Measurements from ENCODE around the gene GADD45G. TPM values are rescaled to one million over a fixed set of nuclear protein-coding genes. Genes with fewer than 3 reads are reported as not detected.

The GADD45G gene
- total and polyA plus RNA-seq, 10 of the 15 experiments (the other 5 are each of a cell fraction or from before 2014, with no cell fraction given) = 0.07 to 1.00 (median 0.29) TPM; not detected in 4

DNA sequence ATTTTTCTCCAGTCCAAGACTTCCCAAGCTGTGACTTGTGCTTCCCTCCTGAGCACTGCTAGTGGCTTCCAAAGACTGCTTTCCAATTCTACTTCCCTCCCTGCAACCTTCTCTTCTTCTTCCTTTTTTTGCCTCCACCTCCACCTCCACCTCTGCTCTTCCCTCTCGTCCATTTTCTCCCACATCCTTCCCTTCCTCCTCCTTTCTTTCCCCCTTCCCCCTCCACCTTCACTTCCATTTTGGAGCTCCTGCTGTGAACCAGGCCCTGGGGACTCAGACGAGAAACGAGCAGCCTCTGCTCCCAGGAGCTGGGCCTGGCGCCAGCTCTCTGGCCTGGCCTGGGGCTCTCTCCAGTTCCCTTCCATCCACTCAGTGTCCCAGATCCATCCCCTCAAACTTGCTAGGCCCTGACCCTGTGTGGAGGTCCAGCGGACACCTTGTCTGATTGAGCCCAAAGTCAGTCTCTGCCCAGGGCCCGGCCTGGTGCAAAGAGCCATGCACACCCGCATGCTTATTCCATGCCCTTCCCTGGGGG, 5.6 kb downstream of the GADD45G start:
- no peak for FAIRE-seq
- no peak overlapping the region for H2AFZ ChIP-seq (ENCODE audit: control insufficient read depth, low read depth, low read length)
- no peaks in the 10 kb centered on the region for H4K20me1 ChIP-seq (ENCODE audit: control insufficient read depth, insufficient read depth)
- WGBS (ENCODE audit: insufficient coverage, insufficient replicate concordance, low lambda C conversion rate, missing lambda C conversion rate) = 49% methylated on average over 7 of the region's 7 CpGs
- no peaks in the 10 kb centered on the region for H3K79me2 ChIP-seq (ENCODE audit: control insufficient read depth, insufficient read depth, low read length)
- intact Hi-C loops (cut with micrococcal nuclease; ENCODE audit: unreplicated experiment) = no loop called here
- H3K27me3 ChIP-seq (replicated peaks in 1 of 2; ENCODE audit: control insufficient read depth in 2 of 2, insufficient read depth in 2 of 2, low read length in 1 of 2) = peaks cover 0 to 6% of the 10 kb centered on the region in 2 experiments; a peak in 3 of 4 replicates
- no peak for TF ChIP-seq MTA3 (IDR thresholded peaks at IDR 0.05; ENCODE audit: borderline replicate concordance, low read length)
- TF ChIP-seq, protein P1, sequence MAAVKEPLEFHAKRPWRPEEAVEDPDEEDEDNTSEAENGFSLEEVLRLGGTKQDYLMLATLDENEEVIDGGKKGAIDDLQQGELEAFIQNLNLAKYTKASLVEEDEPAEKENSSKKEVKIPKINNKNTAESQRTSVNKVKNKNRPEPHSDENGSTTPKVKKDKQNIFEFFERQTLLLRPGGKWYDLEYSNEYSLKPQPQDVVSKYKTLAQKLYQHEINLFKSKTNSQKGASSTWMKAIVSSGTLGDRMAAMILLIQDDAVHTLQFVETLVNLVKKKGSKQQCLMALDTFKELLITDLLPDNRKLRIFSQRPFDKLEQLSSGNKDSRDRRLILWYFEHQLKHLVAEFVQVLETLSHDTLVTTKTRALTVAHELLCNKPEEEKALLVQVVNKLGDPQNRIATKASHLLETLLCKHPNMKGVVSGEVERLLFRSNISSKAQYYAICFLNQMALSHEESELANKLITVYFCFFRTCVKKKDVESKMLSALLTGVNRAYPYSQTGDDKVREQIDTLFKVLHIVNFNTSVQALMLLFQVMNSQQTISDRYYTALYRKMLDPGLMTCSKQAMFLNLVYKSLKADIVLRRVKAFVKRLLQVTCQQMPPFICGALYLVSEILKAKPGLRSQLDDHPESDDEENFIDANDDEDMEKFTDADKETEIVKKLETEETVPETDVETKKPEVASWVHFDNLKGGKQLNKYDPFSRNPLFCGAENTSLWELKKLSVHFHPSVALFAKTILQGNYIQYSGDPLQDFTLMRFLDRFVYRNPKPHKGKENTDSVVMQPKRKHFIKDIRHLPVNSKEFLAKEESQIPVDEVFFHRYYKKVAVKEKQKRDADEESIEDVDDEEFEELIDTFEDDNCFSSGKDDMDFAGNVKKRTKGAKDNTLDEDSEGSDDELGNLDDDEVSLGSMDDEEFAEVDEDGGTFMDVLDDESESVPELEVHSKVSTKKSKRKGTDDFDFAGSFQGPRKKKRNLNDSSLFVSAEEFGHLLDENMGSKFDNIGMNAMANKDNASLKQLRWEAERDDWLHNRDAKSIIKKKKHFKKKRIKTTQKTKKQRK (IDR thresholded peaks at IDR 0.05; ENCODE audit: low read depth, low read length) = no peak
- no peak for TF ChIP-seq MYC (IDR thresholded peaks at IDR 0.05; ENCODE audit: insufficient read depth, insufficient read length, insufficient replicate concordance, low read length, severe bottlenecking)
- no peak for TF ChIP-seq RCOR1 (conservative IDR thresholded peaks at IDR 0.05; ENCODE audit: low read depth, low read length)
- TF ChIP-seq SMC3 (IDR thresholded peaks at IDR 0.05; ENCODE audit: borderline replicate concordance, low read length) = no peak
- TF ChIP-seq NRF1 (conservative IDR thresholded peaks at IDR 0.05; ENCODE audit: low read depth, low read length) = no peak
- no peaks in the 10 kb centered on the region for H3K9me3 ChIP-seq (replicated peaks; ENCODE audit: control insufficient read depth, insufficient read depth, low read length)
- ChIA-PET RAD21 (ENCODE audit: unreplicated experiment) (no interaction called here), CTCF (interaction anchor here (0.6 to 1.8 kb wide), 4 partner anchors 8 to 17 kb away, joined by 3 to 6 read pairs (median 4); no protein-coding TSS in a partner anchor), POLR2A (interaction anchor here (0.7 kb wide), 1 partner anchor 100 kb away, joined by 5 read pairs; no protein-coding TSS in a partner anchor), SMC1A (ENCODE audit: uncharacterized antibody, unreplicated experiment) (interaction anchor here (0.7 kb wide), 1 partner anchor 492 kb away, joined by 3 read pairs; no protein-coding TSS in a partner anchor)
- no peaks in the 10 kb centered on the region for H3K36me3 ChIP-seq (ENCODE audit: control insufficient read depth in 2 of 2, insufficient read depth in 2 of 2, low read length in 1 of 2)
- no peak for ATAC-seq
- H3K4me1 ChIP-seq (ENCODE audit: control insufficient read depth, insufficient read depth, low read length) = peaks cover 4% of the 10 kb centered on the region; the same call in 1 of the 2 replicates
- no peak overlapping the region for H3K4me2 ChIP-seq (ENCODE audit: control insufficient read depth, insufficient read depth)
- H3K4me3 ChIP-seq = no peak overlapping the region
- H3K27ac ChIP-seq (ENCODE audit: control insufficient read depth, insufficient read depth) = no peak overlapping the region
- no peak for DNase-seq (ENCODE audit: low read depth, low spot score)
- in situ Hi-C loops (cut with MboI) = no loop called here
- no peak overlapping the region for H3K9ac ChIP-seq (ENCODE audit: control insufficient read depth, insufficient read depth, low read length)
- no TSS peak for BruUV-seq (replicated peaks)

All from GM12878 (cell line).